HG03135 (cell line): Measurements from ENCODE around the gene FAM110C.
"Not testable (repeated sequence)": the region's sequence is repeated elsewhere in the genome, so short reads cannot be mapped to it uniquely, and the experiment has no call there.

Experiments used
- ATAC-seq: cut with Tn5 transposase; IDR thresholded peaks from one replicate; pipeline ENCODE4 v1.9.1; 2021; ENCODE audit warnings: mild to moderate bottlenecking, moderate library complexity; ENCODE audit not compliant: unreplicated experiment

The FAM110C gene

DNA sequence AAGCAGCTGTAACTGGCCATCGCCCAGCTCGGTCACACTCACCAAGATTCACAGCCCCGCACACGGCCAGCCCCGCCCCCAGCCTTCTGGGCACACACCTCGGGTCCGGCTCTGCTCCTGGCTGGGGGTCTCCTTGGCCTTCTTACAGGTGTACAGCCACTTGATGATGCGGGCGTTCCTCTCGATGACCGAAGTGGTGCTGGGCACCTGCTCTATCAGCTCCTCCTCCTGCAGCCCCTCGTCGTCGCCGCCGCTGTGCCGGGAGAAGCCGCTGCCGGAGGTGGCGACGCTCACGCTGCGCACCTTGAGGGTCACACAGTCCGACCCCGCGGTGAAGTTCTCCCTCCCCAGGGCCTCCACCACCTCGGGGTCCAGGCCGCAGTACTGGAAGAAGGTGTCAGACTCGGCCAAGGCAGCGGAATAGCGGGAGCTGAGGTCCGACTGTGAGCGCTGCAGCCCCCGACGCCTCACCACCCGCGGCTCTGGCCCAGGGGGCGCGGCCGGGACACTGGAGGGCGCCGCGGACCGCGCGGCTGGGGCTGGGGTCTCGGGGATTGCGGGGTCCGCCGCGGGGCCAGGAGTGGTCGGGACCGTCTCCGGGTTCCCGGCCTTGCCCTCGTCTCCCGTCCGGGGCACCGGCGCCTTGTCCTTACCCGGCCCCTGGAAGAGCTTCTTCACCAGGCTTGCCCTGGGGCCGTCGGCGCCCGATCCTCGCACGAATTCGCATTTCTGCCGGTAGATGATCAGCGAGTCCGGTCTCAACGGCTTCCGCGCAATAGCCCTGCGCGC is 769 bp downstream of the FAM110C start:
- ATAC-seq: no peak

- ATAC-seq: no peak
These were observed 1.5 kb downstream of the FAM110C start for GRCh38 chr2:44748-45341.

GRCh38 chr2:42788-43187 is 3.5 kb downstream of the FAM110C start:
- no peak for ATAC-seq

- ATAC-seq: no peak
These were observed 5.8 kb downstream of the FAM110C start for GRCh38 chr2:40465-40864.

GRCh38 chr2:38155-38554 is 8.2 kb downstream of the FAM110C start:
- no peak for ATAC-seq

DNA sequence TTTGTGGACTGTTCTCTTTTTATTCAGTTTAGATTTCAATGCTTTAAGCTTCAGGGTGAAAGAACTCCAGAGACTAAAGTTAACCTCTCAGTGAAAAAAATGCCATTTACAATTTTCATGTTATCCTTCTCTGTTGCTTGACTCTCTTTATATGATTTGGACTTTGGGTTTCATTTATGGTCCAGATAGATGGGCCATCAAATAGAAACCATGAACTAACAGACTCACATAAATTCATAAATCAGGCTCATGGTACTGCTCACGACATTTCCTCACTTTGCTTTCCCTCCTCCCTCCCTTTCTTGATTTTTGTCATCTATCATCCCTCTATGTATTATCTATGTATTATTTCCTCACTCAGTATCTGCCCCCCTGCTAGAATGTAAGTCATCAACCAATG is 10.0 kb downstream of the FAM110C start:
- no peak for ATAC-seq

- ATAC-seq: no peak
These were observed 10.5 kb downstream of the FAM110C start for GRCh38 chr2:35852-36251.

DNA sequence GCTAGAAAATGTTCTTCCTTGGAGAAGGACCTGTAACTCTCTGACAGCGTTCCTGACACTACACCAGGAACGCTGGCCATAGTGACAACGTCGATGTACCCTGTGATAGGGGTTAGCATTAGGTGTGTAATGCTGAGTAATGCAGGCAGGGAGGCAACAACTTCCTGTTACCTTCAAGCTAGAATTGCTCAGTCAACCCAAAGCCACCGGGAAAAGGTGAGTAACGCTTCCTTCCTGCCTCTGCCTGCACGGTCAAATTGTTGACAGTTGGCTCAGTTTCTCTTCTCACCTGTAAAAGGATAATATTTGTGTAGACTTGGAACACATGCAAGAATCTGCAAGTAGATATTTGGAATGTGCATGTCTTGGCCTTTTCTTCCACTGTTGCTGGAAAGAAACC is 12.7 kb downstream of the FAM110C start:
- no peak for ATAC-seq

GRCh38 chr2:32068-32467 is 14.2 kb downstream of the FAM110C start:
- ATAC-seq: no peak

GRCh38 chr2:29253-29652 is 17.1 kb downstream of the FAM110C start:
- ATAC-seq: no peak

GRCh38 chr2:28406-28975 is 17.8 kb downstream of the FAM110C start:
- ATAC-seq: no peak

DNA sequence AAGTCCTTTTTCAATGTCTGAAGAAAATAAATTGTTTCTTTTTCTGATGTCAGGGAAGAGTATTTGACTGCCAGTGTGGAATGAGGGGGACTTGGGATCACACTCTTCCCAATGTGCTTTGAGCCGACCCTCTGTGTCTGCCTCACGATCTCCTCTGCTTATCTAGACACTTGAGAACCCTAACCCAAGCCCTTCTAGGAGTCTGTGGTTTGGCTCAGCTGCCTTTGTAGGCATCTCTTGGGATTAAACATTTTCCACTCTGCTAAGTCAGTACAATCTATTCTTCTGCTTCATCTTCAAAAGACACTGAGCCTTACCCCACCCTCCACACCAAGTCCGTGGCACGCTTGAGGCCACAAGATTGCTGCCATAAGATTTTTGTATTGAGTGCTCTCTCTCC is 19.4 kb downstream of the FAM110C start:
- no peak for ATAC-seq

DNA sequence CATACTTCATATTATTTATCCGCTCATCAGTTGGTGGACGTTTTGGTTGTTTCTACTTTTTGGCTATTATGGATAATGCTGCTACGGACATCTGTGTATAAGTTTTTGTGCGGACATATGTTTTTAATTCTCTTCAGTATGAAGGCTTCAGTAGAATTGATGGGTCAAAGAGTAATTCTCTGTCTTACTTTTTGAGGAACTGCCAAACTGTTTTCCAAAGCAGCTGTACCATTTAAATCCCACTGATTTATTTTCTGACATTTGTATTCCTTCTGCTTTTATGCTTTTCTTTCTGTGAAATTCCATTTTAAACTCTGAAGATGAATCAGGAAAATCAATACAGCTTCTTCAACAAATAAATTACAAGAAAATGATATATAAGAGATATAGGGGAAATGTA is 20.8 kb downstream of the FAM110C start:
- ATAC-seq: no peak

GRCh38 chr2:24591-24990 is 21.7 kb downstream of the FAM110C start:
- ATAC-seq: not testable (repeated sequence)

- ATAC-seq: peak; percentile 96
These were observed 22.2 kb downstream of the FAM110C start for GRCh38 chr2:24107-24506.

DNA sequence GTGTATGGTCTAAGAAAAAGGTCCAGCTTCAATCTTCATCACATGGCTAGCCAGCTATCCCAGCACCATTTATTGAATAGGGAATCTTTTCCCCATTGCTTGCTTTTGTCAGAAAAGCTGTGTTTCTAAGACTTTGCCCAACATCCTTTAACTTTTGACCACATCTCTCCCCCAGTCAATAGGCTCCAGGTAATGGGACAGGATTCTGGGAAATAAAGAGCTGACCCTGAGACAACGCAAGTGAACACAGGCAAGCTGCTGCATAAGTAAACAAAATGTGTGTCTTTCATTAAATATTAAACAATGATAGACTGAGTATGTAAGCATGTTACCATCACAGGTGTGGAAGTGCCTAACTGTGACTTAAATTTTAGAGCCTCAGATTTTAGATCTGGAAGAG is 23.0 kb downstream of the FAM110C start:
- no peak for ATAC-seq

- ATAC-seq: not testable (repeated sequence)
These were observed 24.1 kb downstream of the FAM110C start for GRCh38 chr2:22244-22643.

DNA sequence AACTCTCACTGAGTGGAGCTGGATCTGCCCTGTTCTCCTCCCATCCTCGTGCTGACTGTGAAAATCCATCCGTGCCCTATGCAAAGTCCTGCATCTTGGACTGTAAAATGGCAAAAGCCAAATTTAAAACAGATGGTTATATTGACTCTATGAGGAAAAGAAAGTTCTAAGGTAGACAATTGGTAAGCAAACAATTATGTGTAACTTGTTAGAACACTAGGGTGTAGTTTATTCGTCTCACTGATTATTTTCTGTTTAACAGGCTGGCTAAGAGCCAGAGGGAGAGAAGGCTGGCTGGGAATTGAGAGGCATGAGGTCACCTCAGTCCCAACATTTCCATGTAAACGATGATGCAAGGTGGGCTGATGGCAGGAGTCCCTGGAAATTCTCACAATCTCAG is 26.0 kb downstream of the FAM110C start:
- not testable (repeated sequence) for ATAC-seq

DNA sequence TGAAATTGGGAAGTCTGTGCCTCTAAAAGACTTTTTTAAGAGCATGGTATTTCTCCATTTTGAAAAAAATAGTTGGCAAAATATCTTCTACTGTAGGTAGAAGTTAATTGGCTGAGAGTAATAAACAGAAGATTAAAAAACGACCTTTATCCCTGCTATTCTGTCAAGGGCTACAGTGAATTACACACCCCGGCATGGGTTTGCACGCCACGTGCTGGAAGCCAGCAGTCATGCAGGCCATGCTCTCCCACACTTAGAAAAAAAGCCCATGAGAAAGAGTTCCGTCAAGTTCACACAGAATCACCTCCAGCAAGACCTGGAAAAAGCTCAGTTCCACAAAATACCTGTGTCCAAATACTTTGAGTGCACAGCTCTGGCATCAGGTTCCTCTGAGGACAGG is 26.8 kb downstream of the FAM110C start:
- no peak for ATAC-seq

GRCh38 chr2:18402-19271 is 27.7 kb downstream of the FAM110C start:
- ATAC-seq: no peak

- not testable (repeated sequence) for ATAC-seq
These were observed 30.4 kb downstream of the FAM110C start for GRCh38 chr2:15916-16315.
